ENCODE data around the gene MYCN.
A peak's percentile ranks its signal among the peaks of the same experiment; 100 is the strongest.

MYCN gene

GRCh38 chr2:15940661-15941480 is 521 bp downstream of the MYCN start:
- no peak overlapping the region for H3K4me3 ChIP-seq (ENCODE audit: low read depth, low read length)
- DNase-seq (ENCODE audit: low read depth), result no peak
- TF ChIP-seq, protein P1, sequence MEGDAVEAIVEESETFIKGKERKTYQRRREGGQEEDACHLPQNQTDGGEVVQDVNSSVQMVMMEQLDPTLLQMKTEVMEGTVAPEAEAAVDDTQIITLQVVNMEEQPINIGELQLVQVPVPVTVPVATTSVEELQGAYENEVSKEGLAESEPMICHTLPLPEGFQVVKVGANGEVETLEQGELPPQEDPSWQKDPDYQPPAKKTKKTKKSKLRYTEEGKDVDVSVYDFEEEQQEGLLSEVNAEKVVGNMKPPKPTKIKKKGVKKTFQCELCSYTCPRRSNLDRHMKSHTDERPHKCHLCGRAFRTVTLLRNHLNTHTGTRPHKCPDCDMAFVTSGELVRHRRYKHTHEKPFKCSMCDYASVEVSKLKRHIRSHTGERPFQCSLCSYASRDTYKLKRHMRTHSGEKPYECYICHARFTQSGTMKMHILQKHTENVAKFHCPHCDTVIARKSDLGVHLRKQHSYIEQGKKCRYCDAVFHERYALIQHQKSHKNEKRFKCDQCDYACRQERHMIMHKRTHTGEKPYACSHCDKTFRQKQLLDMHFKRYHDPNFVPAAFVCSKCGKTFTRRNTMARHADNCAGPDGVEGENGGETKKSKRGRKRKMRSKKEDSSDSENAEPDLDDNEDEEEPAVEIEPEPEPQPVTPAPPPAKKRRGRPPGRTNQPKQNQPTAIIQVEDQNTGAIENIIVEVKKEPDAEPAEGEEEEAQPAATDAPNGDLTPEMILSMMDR (IDR thresholded peaks at IDR 0.05; ENCODE audit: control insufficient read depth, extremely low read depth, insufficient read depth), result no peak

DNA sequence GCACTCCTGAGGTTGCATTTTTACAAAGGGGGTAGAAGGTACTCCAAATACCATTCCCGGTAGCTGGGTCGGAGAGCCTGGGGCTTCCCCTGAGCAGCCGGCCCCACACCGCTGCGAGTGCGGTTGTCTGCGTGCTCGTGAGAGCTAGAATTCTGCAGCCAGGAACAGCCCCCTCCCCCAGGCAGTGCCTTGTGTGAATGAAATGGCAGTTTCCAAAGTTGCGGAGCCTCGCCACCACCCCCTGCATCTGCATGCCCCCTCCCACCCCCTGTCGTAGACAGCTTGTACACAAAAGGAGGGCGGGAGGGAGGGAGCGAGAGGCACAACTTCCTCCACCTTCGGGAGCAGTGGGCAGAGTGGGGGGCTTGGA is 1.1 kb downstream of the MYCN start:
- DNase-seq (ENCODE audit: low read depth), result no peak
- TF ChIP-seq, protein P1 (IDR thresholded peaks at IDR 0.05; ENCODE audit: control insufficient read depth, extremely low read depth, insufficient read depth), result no peak
- H3K4me3 ChIP-seq (ENCODE audit: low read depth, low read length), result no peak overlapping the region

DNA sequence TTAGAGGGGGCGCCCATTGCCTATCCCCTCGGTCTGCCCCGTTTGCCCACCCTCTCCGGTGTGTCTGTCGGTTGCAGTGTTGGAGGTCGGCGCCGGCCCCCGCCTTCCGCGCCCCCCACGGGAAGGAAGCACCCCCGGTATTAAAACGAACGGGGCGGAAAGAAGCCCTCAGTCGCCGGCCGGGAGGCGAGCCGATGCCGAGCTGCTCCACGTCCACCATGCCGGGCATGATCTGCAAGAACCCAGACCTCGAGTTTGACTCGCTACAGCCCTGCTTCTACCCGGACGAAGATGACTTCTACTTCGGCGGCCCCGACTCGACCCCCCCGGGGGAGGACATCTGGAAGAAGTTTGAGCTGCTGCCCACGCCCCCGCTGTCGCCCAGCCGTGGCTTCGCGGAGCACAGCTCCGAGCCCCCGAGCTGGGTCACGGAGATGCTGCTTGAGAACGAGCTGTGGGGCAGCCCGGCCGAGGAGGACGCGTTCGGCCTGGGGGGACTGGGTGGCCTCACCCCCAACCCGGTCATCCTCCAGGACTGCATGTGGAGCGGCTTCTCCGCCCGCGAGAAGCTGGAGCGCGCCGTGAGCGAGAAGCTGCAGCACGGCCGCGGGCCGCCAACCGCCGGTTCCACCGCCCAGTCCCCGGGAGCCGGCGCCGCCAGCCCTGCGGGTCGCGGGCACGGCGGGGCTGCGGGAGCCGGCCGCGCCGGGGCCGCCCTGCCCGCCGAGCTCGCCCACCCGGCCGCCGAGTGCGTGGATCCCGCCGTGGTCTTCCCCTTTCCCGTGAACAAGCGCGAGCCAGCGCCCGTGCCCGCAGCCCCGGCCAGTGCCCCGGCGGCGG is 1.7 kb downstream of the MYCN start:
- H3K4me3 ChIP-seq (ENCODE audit: low read depth, low read length), result no peak overlapping the region
- TF ChIP-seq, protein P1 (IDR thresholded peaks at IDR 0.05; ENCODE audit: control insufficient read depth, extremely low read depth, insufficient read depth), result no peak

DNA sequence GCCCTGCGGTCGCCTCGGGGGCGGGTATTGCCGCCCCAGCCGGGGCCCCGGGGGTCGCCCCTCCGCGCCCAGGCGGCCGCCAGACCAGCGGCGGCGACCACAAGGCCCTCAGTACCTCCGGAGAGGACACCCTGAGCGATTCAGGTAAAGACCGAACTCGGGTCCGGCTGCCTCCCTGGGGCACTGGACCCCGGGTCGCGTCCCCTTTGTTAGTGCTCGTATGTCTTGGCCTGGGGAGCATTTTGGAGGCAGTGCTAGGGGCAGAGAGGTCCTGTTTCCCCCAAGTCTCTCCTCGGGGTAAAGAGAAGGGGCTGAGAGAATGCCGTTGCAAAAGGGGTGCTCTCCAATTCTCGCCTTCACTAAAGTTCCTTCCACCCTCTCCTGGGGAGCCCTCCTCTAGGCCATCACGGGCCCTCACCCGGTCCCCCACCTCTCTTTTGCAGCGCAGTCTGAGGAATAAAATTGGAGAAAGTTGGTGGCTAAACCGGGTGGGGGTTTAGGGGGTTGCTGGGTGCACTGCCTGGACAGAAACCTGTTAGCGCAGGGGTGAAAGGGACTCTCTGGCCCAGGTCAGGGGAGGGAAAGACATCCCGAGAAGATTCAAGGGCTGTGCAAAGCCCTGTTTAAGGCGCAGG is 2.5 kb downstream of the MYCN start:
- no peak overlapping the region for H3K4me3 ChIP-seq (ENCODE audit: low read depth, low read length)
- DNase-seq (ENCODE audit: low read depth), result no peak
- TF ChIP-seq, protein P1 (IDR thresholded peaks at IDR 0.05; ENCODE audit: control insufficient read depth, extremely low read depth, insufficient read depth), result no peak

More for the DNA sequence above, 1.7 kb downstream of the MYCN start:
- no peak for DNase-seq (ENCODE audit: low read depth)

DNA sequence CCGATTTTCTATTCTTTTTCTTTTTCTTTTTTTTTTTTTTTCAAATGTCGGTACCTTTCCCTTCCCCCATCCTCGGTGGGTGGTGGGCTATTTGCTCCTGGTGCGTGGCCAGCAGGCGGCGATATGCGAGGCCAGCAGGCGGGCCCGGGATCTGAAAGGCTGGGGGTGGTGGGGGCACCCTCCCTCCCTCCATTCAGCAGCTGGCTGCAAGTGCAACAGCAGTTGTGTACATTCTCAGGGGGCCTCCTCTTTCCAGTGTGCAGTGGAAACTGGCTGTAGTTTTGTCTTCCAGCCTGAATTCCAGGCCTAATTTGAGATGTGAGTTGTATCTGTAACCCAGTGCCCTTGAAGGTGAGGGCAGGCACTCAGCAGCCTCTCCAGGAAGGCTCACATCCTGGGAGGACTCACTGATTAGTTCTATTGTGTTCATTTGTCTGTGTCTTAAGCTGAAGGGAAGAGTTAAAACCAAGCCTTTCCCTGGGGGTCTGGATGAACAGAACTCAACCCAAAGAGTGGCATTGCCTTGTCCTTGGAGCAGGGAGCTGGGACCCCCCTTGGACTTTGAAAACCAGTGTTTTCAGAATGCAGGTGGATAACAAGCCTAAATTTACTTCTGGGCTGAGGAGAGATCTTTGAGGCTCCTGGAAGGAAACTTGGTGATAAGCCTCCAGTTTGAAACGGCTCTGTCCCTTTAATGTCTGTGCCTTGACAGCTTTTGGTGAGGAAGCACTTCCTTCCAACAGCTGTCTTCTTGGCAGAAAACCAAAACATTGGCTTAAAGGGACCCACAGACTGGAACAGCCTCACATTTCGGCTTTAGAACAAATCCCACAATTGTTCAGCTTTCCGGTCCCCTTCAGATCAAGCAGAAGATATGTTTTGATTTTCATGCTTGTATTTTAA is 3.3 kb downstream of the MYCN start:
- TF ChIP-seq, protein P1 (IDR thresholded peaks at IDR 0.05; ENCODE audit: control insufficient read depth, extremely low read depth, insufficient read depth), result peak; percentile 25; the same call in 1 of the 2 replicates
- DNase-seq (ENCODE audit: low read depth), result no peak
- H3K4me3 ChIP-seq (ENCODE audit: low read depth, low read length), result no peak overlapping the region

Measured in LNCaP clone FGC (cell line).